ENCODE data around the gene SESTD1.

SESTD1 gene
- 8.5 to 28.3 (median 14.2) reads per million in 4 experiments for total RNA-seq

- peak; percentile 14 for DNase-seq
Measured at GRCh38 chr2:179264368-179265081, at the start of gene SESTD1. Gene SESTD1, minus strand, starts transcription at chr2:179264832. Its CDS starts 72,991 bp downstream, at chr2:179191841.

- no peak for DNase-seq
Measured at GRCh38 chr2:179313057-179313456, 48.4 kb upstream of the SESTD1 start.

GRCh38 chr2:179311101-179311500 lies 46.5 kb upstream of the SESTD1 start:
- DNase-seq, result no peak

GRCh38 chr2:179307616-179308371 lies 43.2 kb upstream of the SESTD1 start:
- no peak for DNase-seq

- no peak for DNase-seq
Measured at GRCh38 chr2:179305125-179305524, 40.5 kb upstream of the SESTD1 start.

GRCh38 chr2:179304424-179304823 lies 39.8 kb upstream of the SESTD1 start:
- no peak for DNase-seq

GRCh38 chr2:179302764-179303571 lies 38.3 kb upstream of the SESTD1 start:
- DNase-seq, result no peak

- no peak for DNase-seq
Measured at GRCh38 chr2:179302149-179302548, 37.5 kb upstream of the SESTD1 start.

- DNase-seq, result no peak
Measured at GRCh38 chr2:179298666-179299065, 34.0 kb upstream of the SESTD1 start.

- no peak for DNase-seq
Measured at GRCh38 chr2:179297927-179298326, 33.3 kb upstream of the SESTD1 start.

GRCh38 chr2:179290329-179290728 lies 25.7 kb upstream of the SESTD1 start:
- DNase-seq, result no peak

- no peak for DNase-seq
Measured at GRCh38 chr2:179285060-179285459, 20.4 kb upstream of the SESTD1 start.

- no peak for DNase-seq
Measured at GRCh38 chr2:179277429-179278196, 13.0 kb upstream of the SESTD1 start.

GRCh38 chr2:179275253-179276012 lies 10.8 kb upstream of the SESTD1 start:
- no peak for DNase-seq

- DNase-seq, result no peak
Measured at GRCh38 chr2:179274749-179275148, 10.1 kb upstream of the SESTD1 start.

- no peak for DNase-seq
Measured at GRCh38 chr2:179273461-179273962, 8.9 kb upstream of the SESTD1 start.

GRCh38 chr2:179272406-179273192 lies 8.0 kb upstream of the SESTD1 start:
- no peak for DNase-seq

GRCh38 chr2:179270689-179271088 lies 6.1 kb upstream of the SESTD1 start:
- no peak for DNase-seq

GRCh38 chr2:179268277-179268925 lies 3.8 kb upstream of the SESTD1 start:
- DNase-seq, result no peak

- no peak for DNase-seq
Measured at GRCh38 chr2:179266271-179266670, 1.6 kb upstream of the SESTD1 start.
